Liver (tissue), 9 donors: ENCODE data around the gene CIAPIN1. TPM values are rescaled to one million over a fixed set of nuclear protein-coding genes. Genes with fewer than 3 reads are reported as not detected.

Source experiments
- DNase-seq: peaks from one replicate; pipeline ENCODE4 v3.0.0-alpha.2; 2017; ENCODE audit warnings: low spot score
- H3K27ac ChIP-seq, 2 donors: one replicate each; pipeline ENCODE4 v1.7.0; 2013; ENCODE audit warnings: inconsistent platforms in 2 of 2, low read length in 2 of 2, control low read depth in 1 of 2, low read depth in 1 of 2, mild to moderate bottlenecking in 1 of 2
- H3K27me3 ChIP-seq, 4 donors: one replicate each; pipeline versions ENCODE4 v1.6.1 to v1.7.0; 2013; ENCODE audit warnings: low read length in 3 of 4, inconsistent platforms in 1 of 4, mild to moderate bottlenecking in 1 of 4, moderate library complexity in 1 of 4; ENCODE audit not compliant: control insufficient read depth in 4 of 4, insufficient read depth in 4 of 4
- H3K36me3 ChIP-seq, 4 donors: one replicate each; pipeline versions ENCODE4 v1.6.1 to v1.7.0; 2013; ENCODE audit warnings: low read length in 3 of 4, mild to moderate bottlenecking in 3 of 4, low read depth in 1 of 4, moderate library complexity in 1 of 4; ENCODE audit not compliant: control insufficient read depth in 4 of 4, insufficient read depth in 3 of 4
- H3K4me1 ChIP-seq, 4 donors: one replicate each; pipeline versions ENCODE4 v1.6.1 to v1.7.0; 2013; ENCODE audit warnings: low read length in 3 of 4, mild to moderate bottlenecking in 3 of 4, moderate library complexity in 1 of 4; ENCODE audit not compliant: control insufficient read depth in 4 of 4, insufficient read depth in 4 of 4
- H3K4me3 ChIP-seq, 3 donors: one replicate each; pipeline versions ENCODE4 v1.6.1 to v1.7.0; 2013; ENCODE audit warnings: low read length in 3 of 3, control low read depth in 1 of 3, low read depth in 1 of 3, mild to moderate bottlenecking in 1 of 3
- H3K9ac ChIP-seq, 2 donors: one replicate each; pipeline ENCODE4 v1.7.0; 2013; ENCODE audit warnings: low read length in 2 of 2, mild to moderate bottlenecking in 2 of 2, moderate library complexity in 2 of 2, control low read depth in 1 of 2, low read depth in 1 of 2
- H3K9me3 ChIP-seq, 4 donors: one replicate each; pipeline versions ENCODE4 v1.6.1 to v1.7.0; 2013; ENCODE audit warnings: low read length in 3 of 4; ENCODE audit not compliant: control insufficient read depth in 4 of 4
- ATF3 ChIP-seq: IDR thresholded peaks from 2 replicates; pipeline ENCODE4 v1.6.1; 2016; ENCODE audit warnings: antibody characterized with exemption
- CTCF ChIP-seq: fragments of 150-350 bp; IDR thresholded peaks from 2 replicates; pipeline ENCODE4 v1.5.1; 2017; ENCODE audit warnings: improper control_type of control experiment, low read depth, low read length; ENCODE audit not compliant: missing input control
- EGR1 ChIP-seq, 2 donors: IDR thresholded peaks; 2 replicates each; pipeline ENCODE4 v1.6.1; 2016 to 2018; ENCODE audit warnings: antibody characterized with exemption in 2 of 2, low read depth in 2 of 2
- FOXA1 ChIP-seq: IDR thresholded peaks from 2 replicates; pipeline ENCODE4 v1.6.1; 2016; ENCODE audit warnings: antibody characterized with exemption
- FOXA2 ChIP-seq: IDR thresholded peaks from 2 replicates; pipeline ENCODE4 v1.6.1; 2016; ENCODE audit warnings: antibody characterized with exemption
- GABPA ChIP-seq, 2 donors: IDR thresholded peaks in 1 of 2; conservative IDR thresholded peaks in 1 of 2; 2 replicates each; pipeline ENCODE4 v1.6.1; 2016; ENCODE audit warnings: antibody characterized with exemption in 2 of 2, mild to moderate bottlenecking in 1 of 2, moderate library complexity in 1 of 2
- HNF4A ChIP-seq, 2 donors: conservative IDR thresholded peaks; 2 replicates each; pipeline ENCODE4 v1.6.1; 2016; ENCODE audit warnings: antibody characterized with exemption in 2 of 2, mild to moderate bottlenecking in 2 of 2
- HNF4G ChIP-seq: IDR thresholded peaks from 2 replicates; pipeline ENCODE4 v1.6.1; 2016; ENCODE audit warnings: antibody characterized with exemption
- JUND ChIP-seq, 2 donors: IDR thresholded peaks; 2 replicates each; pipeline ENCODE4 v1.6.1; 2016; ENCODE audit warnings: antibody characterized with exemption in 2 of 2
- MAX ChIP-seq: IDR thresholded peaks from 2 replicates; pipeline ENCODE4 v1.6.1; 2016; ENCODE audit warnings: antibody characterized with exemption
- NR2F2 ChIP-seq: IDR thresholded peaks from 2 replicates; pipeline ENCODE4 v1.6.1; 2016; ENCODE audit warnings: antibody characterized with exemption
- RAD21 ChIP-seq, 2 donors: IDR thresholded peaks; 2 replicates each; pipeline ENCODE4 v1.6.1; 2016; ENCODE audit warnings: antibody characterized with exemption in 2 of 2, mild to moderate bottlenecking in 2 of 2
- REST ChIP-seq: IDR thresholded peaks from 2 replicates; pipeline ENCODE4 v1.6.1; 2016; ENCODE audit warnings: antibody characterized with exemption, mild to moderate bottlenecking
- RXRA ChIP-seq, 2 donors: IDR thresholded peaks; 2 replicates each; pipeline ENCODE4 v1.6.1; 2017 to 2018; ENCODE audit warnings: antibody characterized with exemption in 2 of 2, mild to moderate bottlenecking in 1 of 2
- SP1 ChIP-seq: IDR thresholded peaks from 2 replicates; pipeline ENCODE4 v1.6.1; 2018; ENCODE audit warnings: antibody characterized with exemption, mild to moderate bottlenecking
- TAF1 ChIP-seq: conservative IDR thresholded peaks from 2 replicates; pipeline ENCODE4 v1.6.1; 2016; ENCODE audit warnings: antibody characterized with exemption, mild to moderate bottlenecking
- YY1 ChIP-seq: IDR thresholded peaks from 2 replicates; pipeline ENCODE4 v1.6.1; 2016; ENCODE audit warnings: antibody characterized with exemption, mild to moderate bottlenecking
- ZBTB33 ChIP-seq: IDR thresholded peaks from 2 replicates; pipeline ENCODE4 v1.6.1; 2016; ENCODE audit warnings: antibody characterized with exemption
- WGBS: extraction: QIAGEN DNeasy Blood & Tissue Kit; methylation state at CpG from one replicate; pipeline ENCODE4 v1.1.7; 2013; 5-methylcytosine and 5-hydroxymethylcytosine counted together
- polyA plus RNA-seq, 2 donors: library from polyadenylated mRNA; stranded (reverse) in 1 of 2; unstranded in 1 of 2; fragments of 200-250 nt in 1 of 2; fragments of >200 nt in 1 of 2; fragmentation: Nextera tagmentation in 1 of 2; extraction: Ambion mirVana in 1 of 2; gene quantifications; one replicate each; pipeline versions ENCODE4 v1.2.1 to v1.2.3, GENCODE V29; 2013 to 2015
- total RNA-seq, 2 donors: library from RNA; depleted of rRNA; stranded (reverse); fragments of >200 nt; gene quantifications; one replicate each; pipeline ENCODE4 v1.2.3, GENCODE V29; 2014
- donor health status: healthy.
- donor health status: healthy.
- donor health status: healthy.
- donor health status: healthy.
- donor health status: healthy.

The CIAPIN1 gene
- total RNA-seq = 10 to 100 TPM; 19.5 to 23.9 TPM
- polyA plus RNA-seq = 10 to 100 TPM; 22.9 to 32.7 TPM

GRCh38 chr16:57447186-57447962 lies at the start of gene CIAPIN1, which contains the start of gene COQ9:
CIAPIN1 (minus strand) TSS chr16:57447385; CDS start chr16:57440928, 6,457 bp downstream.
COQ9 (plus strand) TSS chr16:57447479; CDS start chr16:57447506, 27 bp downstream.
- peak; percentile 90 for DNase-seq

More at GRCh38 chr16:57447186-57447962, at the start of gene CIAPIN1, which contains the start of gene COQ9:
- peak within 1 kb of the TSS; percentile 83 to 96 for H3K27ac ChIP-seq
- H3K4me3 ChIP-seq = peak within 1 kb of the TSS; percentile 88 to 97 (median 90)
- TF ChIP-seq MAX = no peak
- peak; percentile 46 to 93 for TF ChIP-seq GABPA (IDR thresholded peaks at IDR 0.05 in 1 of 2, conservative IDR thresholded peaks at IDR 0.05 in 1 of 2)
- TF ChIP-seq REST = peak; percentile 82
- TF ChIP-seq NR2F2 = no peak
- no peak for TF ChIP-seq FOXA2
- TF ChIP-seq FOXA1 = no peak
- TF ChIP-seq HNF4A (conservative IDR thresholded peaks at IDR 0.05) = peak in 1 of 2 donors; percentile 11
- no peak for TF ChIP-seq RXRA (IDR thresholded peaks at IDR 0.05)
- peak; percentile 99 for TF ChIP-seq YY1
- no peak for TF ChIP-seq HNF4G
- no peak for TF ChIP-seq ATF3
- no peak for TF ChIP-seq JUND (IDR thresholded peaks at IDR 0.05)
- no peak for TF ChIP-seq EGR1 (IDR thresholded peaks at IDR 0.05; ENCODE audit: low read depth in 2 of 2)
- TF ChIP-seq CTCF = no peak
- TF ChIP-seq RAD21 (IDR thresholded peaks at IDR 0.05) = peak in 1 of 2 donors; percentile 6
- TF ChIP-seq SP1 = no peak
- TF ChIP-seq TAF1 = peak; percentile 85
- TF ChIP-seq ZBTB33 = peak; percentile 99
- H3K9ac ChIP-seq = peak within 1 kb of the TSS; percentile 84 to 92
- H3K27me3 ChIP-seq = no peaks in the 10 kb centered on the region
- WGBS = under 1% methylated on average over 68 of the region's 68 CpGs
- peaks cover 4 to 26% (median 16%) of the 10 kb centered on the region in 4 donors for H3K4me1 ChIP-seq
- no peaks in the 10 kb centered on the region for H3K9me3 ChIP-seq
- H3K36me3 ChIP-seq = peaks cover 0 to 19% (median 10%) of the 10 kb centered on the region in 4 donors
